Activated B cell treated with CpG ODN at 0.5 μM for 24 hours (primary cell): Measurements from ENCODE around the gene PHF21A. TPM values are rescaled to one million over a fixed set of nuclear protein-coding genes. Genes with fewer than 3 reads are reported as not detected.
"Not testable (repeated sequence)": the region's sequence is repeated elsewhere in the genome, so short reads cannot be mapped to it uniquely, and the experiment has no call there.

ENCODE experiments used
- ATAC-seq: fragments of 200-7000 bp; cut with Tn5 transposase; one replicate; pipeline ENCODE4 v1.10.0; 2021; ENCODE audit warnings: low read depth, mild to moderate bottlenecking, moderate library complexity
- CTCF ChIA-PET: fragments of 350-600 bp; sonication (Branson Sonifier 250); formaldehyde crosslinking; loops from one replicate; lab custom pipeline; 2021; ENCODE audit warnings: antibody characterized with exemption; lab: Charles Lee
- POLR2A ChIA-PET: fragments of 350-600 bp; sonication (Branson Sonifier 250); formaldehyde crosslinking; loops from one replicate; lab custom pipeline; 2021; ENCODE audit warnings: antibody characterized with exemption; lab: Charles Lee
- DNase-seq: peaks from one replicate; pipeline ENCODE4 v3.0.0; 2022
- H3K27ac Mint-ChIP-seq: one replicate; pipeline ENCODE4 v1.8.0; 2020; ENCODE audit warnings: mixed read lengths
- H3K27me3 Mint-ChIP-seq: one replicate; pipeline ENCODE4 v1.8.0; 2021; ENCODE audit warnings: mixed read lengths
- H3K36me3 Mint-ChIP-seq: one replicate; pipeline ENCODE4 v1.8.0; 2021; ENCODE audit warnings: low read depth, mixed read lengths
- H3K4me1 Mint-ChIP-seq: one replicate; pipeline ENCODE4 v1.8.0; 2021; ENCODE audit warnings: mixed read lengths
- H3K4me3 Mint-ChIP-seq: one replicate; pipeline ENCODE4 v1.8.0; 2020; ENCODE audit warnings: mild to moderate bottlenecking, mixed read lengths
- H3K9me3 Mint-ChIP-seq: one replicate; pipeline ENCODE4 v1.8.0; 2020; ENCODE audit warnings: mixed read lengths
- CTCF ChIP-seq: fragments of 200-600 bp; IDR thresholded peaks from one replicate; pipeline ENCODE4 v1.8.0; 2022; ENCODE audit warnings: antibody characterized with exemption, mild to moderate bottlenecking
- intact Hi-C: fragments of 100-400 bp; cut with micrococcal nuclease; formaldehyde crosslinking; loops from one replicate; pipeline ENCODE4 v1.15.1; 2024
- total RNA-seq: library from RNA; stranded (reverse); gene quantifications from 2 replicates; pipeline ENCODE4 v1.2.3, GENCODE V29; 2022

Gene PHF21A
- total RNA-seq, 1 donor from 2014 or later: 71.0 TPM

- ATAC-seq (no peak), DNase-seq (no peak)
- TF ChIP-seq CTCF: no peak
- no peaks in the 10 kb centered on the region for H3K9me3 Mint-ChIP-seq
- ChIA-PET CTCF (no interaction called here), POLR2A (no interaction called here)
- no peaks in the 10 kb centered on the region for H3K27me3 Mint-ChIP-seq
- no peak overlapping the region for H3K27ac Mint-ChIP-seq
- intact Hi-C loops: no loop called here
- H3K36me3 Mint-ChIP-seq: peaks cover 22% of the 10 kb centered on the region
- H3K4me3 Mint-ChIP-seq: no peak overlapping the region
- H3K4me1 Mint-ChIP-seq: peaks cover 7% of the 10 kb centered on the region
Measured at GRCh38 chr11:45985212-45985611, 136.0 kb downstream of the PHF21A start.

- Mint-ChIP-seq H3K27me3 (no peaks in the 10 kb centered on the region), H3K36me3 (peaks cover 31% of the 10 kb centered on the region), H3K4me3 (no peak overlapping the region), H3K27ac (no peak overlapping the region), H3K4me1 (peaks cover 3% of the 10 kb centered on the region), H3K9me3 (no peaks in the 10 kb centered on the region)
- no peak for ATAC-seq
- ChIA-PET POLR2A (no interaction called here), CTCF (interaction anchor here (1.8 kb wide), 1 partner anchor 22 kb away, joined by 4 read pairs; no protein-coding TSS in a partner anchor)
- intact Hi-C loops: no loop called here
- DNase-seq: no peak
- TF ChIP-seq CTCF: no peak
Measured at GRCh38 chr11:45984192-45984591, 137.1 kb downstream of the PHF21A start.

GRCh38 chr11:45983471-45983845 lies 137.8 kb downstream of the PHF21A start:
- Mint-ChIP-seq H3K27ac (no peak overlapping the region), H3K4me3 (no peak overlapping the region), H3K9me3 (no peaks in the 10 kb centered on the region), H3K27me3 (no peaks in the 10 kb centered on the region), H3K4me1 (peaks cover 2% of the 10 kb centered on the region), H3K36me3 (peaks cover 36% of the 10 kb centered on the region)
- CTCF ChIA-PET: interaction anchor here (1.2 to 1.8 kb wide), 2 partner anchors 18 to 23 kb away, joined by 4 to 6 read pairs; no protein-coding TSS in a partner anchor
- intact Hi-C loops: no loop called here
- ATAC-seq (no peak), DNase-seq (no peak)
- POLR2A ChIA-PET: interaction anchor here (0.7 kb wide), 1 partner anchor 66 kb away, joined by 4 read pairs; no protein-coding TSS in a partner anchor
- TF ChIP-seq CTCF: no peak

- intact Hi-C loops: no loop called here
- CTCF ChIA-PET: interaction anchor here (1.2 to 1.8 kb wide), 2 partner anchors 18 to 24 kb away, joined by 4 to 6 read pairs; no protein-coding TSS in a partner anchor
- H3K4me3 Mint-ChIP-seq: no peak overlapping the region
Measured at GRCh38 chr11:45982656-45983470, 138.4 kb downstream of the PHF21A start.

GRCh38 chr11:45981826-45982225 lies 139.4 kb downstream of the PHF21A start:
- peaks cover 41% of the 10 kb centered on the region for H3K36me3 Mint-ChIP-seq
- ATAC-seq, H3K4me3 Mint-ChIP-seq, intact Hi-C loops, H3K27me3 Mint-ChIP-seq, CTCF ChIA-PET, DNase-seq, H3K4me1 Mint-ChIP-seq, H3K27ac Mint-ChIP-seq, H3K9me3 Mint-ChIP-seq: not testable (repeated sequence)
- POLR2A ChIA-PET: interaction anchor here (0.7 kb wide), 2 partner anchors 11 to 24 kb away, joined by 4 to 6 read pairs; no protein-coding TSS in a partner anchor

More at GRCh38 chr11:45982656-45983470, 138.4 kb downstream of the PHF21A start:
- peaks cover 40% of the 10 kb centered on the region for H3K36me3 Mint-ChIP-seq
- POLR2A ChIA-PET: interaction anchor here (0.6 to 0.7 kb wide), 2 partner anchors 66 to 1418 kb away, joined by 4 read pairs; no protein-coding TSS in a partner anchor
- peaks cover 2% of the 10 kb centered on the region for H3K4me1 Mint-ChIP-seq
- TF ChIP-seq CTCF: no peak
- H3K9me3 Mint-ChIP-seq: no peaks in the 10 kb centered on the region
- ATAC-seq (no peak), DNase-seq (no peak)
- H3K27me3 Mint-ChIP-seq: no peaks in the 10 kb centered on the region
- no peak overlapping the region for H3K27ac Mint-ChIP-seq
